ENCODE data around the gene ARMC10. TPM values are rescaled to one million over a fixed set of nuclear protein-coding genes. Genes with fewer than 3 reads are reported as not detected.

ARMC10 gene
- total and polyA plus RNA-seq, 2 donors (not counting 3 experiments of a cell fraction or from before 2014, with no cell fraction given): 16.6 to 39.2 TPM

GRCh38 chr7:103148131-103148993 is 73.4 kb downstream of the ARMC10 start:
- POLR2A ChIA-PET: no interaction called here
- peak overlapping the region; percentile 88 for H3K9ac ChIP-seq (replicated peaks; ENCODE audit: extremely low read depth, insufficient read depth, low read length)
- H3K27me3 ChIP-seq (ENCODE audit: control insufficient read depth in 2 of 2, insufficient read depth in 2 of 2, low read length in 2 of 2): no peaks in the 10 kb centered on the region
- H3K4me1 ChIP-seq (ENCODE audit: control insufficient read depth, extremely low read depth, insufficient read depth, low read length): peaks cover 10% of the 10 kb centered on the region
- CTCF ChIA-PET: interaction anchor here (1.2 kb wide), 1 partner anchor 74 kb away, joined by 5 read pairs; the partner anchor contains the start of genes ARMC10 and FBXL13
- H2AFZ ChIP-seq (ENCODE audit: low read depth, low read length): peak overlapping the region; percentile 89
- H3K79me2 ChIP-seq (ENCODE audit: control insufficient read depth, insufficient read depth, low read length): peaks cover 35% of the 10 kb centered on the region
- dilution Hi-C loops (cut with MboI; ENCODE audit: extremely low pct_ligation_motif_present, low sequenced_read_pairs) (no loop called here), intact Hi-C loops (cut with micrococcal nuclease) (loop anchor here (2.0 kb wide), 1 partner anchor 400 kb away; the partner anchor contains the start of gene FAM185A)
- peak overlapping the region; percentile 95 for H3K4me2 ChIP-seq (ENCODE audit: insufficient read depth, low read length)
- TF ChIP-seq GATA2 (IDR thresholded peaks at IDR 0.05; ENCODE audit: insufficient read depth, insufficient read length, low read depth, low read length) (peak; percentile 48), POLR2AphosphoS5 (IDR thresholded peaks at IDR 0.05; ENCODE audit: insufficient read depth, low read depth, low read length) (no peak)
- H3K4me3 ChIP-seq (replicated peaks in 1 of 3; ENCODE audit: insufficient read depth in 1 of 3, low read depth in 1 of 3, low read length in 3 of 3): peak overlapping the region; percentile 67 to 95 (median 94)
- DNase-seq (ENCODE audit: low read depth, low spot score) (peak; percentile 31), FAIRE-seq (no peak)
- no peaks in the 10 kb centered on the region for H3K9me1 ChIP-seq (replicated peaks; ENCODE audit: control insufficient read depth, extremely low read depth, insufficient read depth, low read length)
- H4K20me1 ChIP-seq (replicated peaks; ENCODE audit: control insufficient read depth, extremely low read depth, insufficient read depth, low read length): no peaks in the 10 kb centered on the region
- BruUV-seq (replicated peaks): TSS peak; percentile 43
- H3K36me3 ChIP-seq (ENCODE audit: control insufficient read depth in 2 of 2, extremely low read depth in 1 of 2, insufficient read depth in 2 of 2, low read length in 2 of 2): no peaks in the 10 kb centered on the region
- no peaks in the 10 kb centered on the region for H3K9me3 ChIP-seq (replicated peaks; ENCODE audit: control insufficient read depth, insufficient read depth, low read length)
- peak overlapping the region; percentile 70 for H3K27ac ChIP-seq (ENCODE audit: insufficient read depth, low read depth, low read length)

Other genes with a start within 250 kb of the ARMC10 start
- gene LRRC17, start 162.1 kb upstream of the ARMC10 start, total RNA-seq: 22.7 and 31.9 TPM in 2 replicates
- 27.1 and 33.7 TPM in 2 replicates for gene LRRC17, start 162.1 kb upstream of the ARMC10 start, polyA plus RNA-seq
- gene FBXL13, start 344 bp upstream of the ARMC10 start, total RNA-seq: 4.6 and 5.2 TPM in 2 replicates
- gene FBXL13, start 344 bp upstream of the ARMC10 start, polyA plus RNA-seq: 3.9 and 4.0 TPM in 2 replicates
- gene NAPEPLD, start 74.0 kb downstream of the ARMC10 start, total RNA-seq: 6.6 and 6.7 TPM in 2 replicates
- gene NAPEPLD, start 74.0 kb downstream of the ARMC10 start, polyA plus RNA-seq: 1.5 and 2.6 TPM in 2 replicates
- gene PMPCB, start 222.3 kb downstream of the ARMC10 start, total RNA-seq: 36.8 and 39.7 TPM in 2 replicates
- gene PMPCB, start 222.3 kb downstream of the ARMC10 start, polyA plus RNA-seq: 25.3 and 30.0 TPM in 2 replicates

Data from endothelial cell of umbilical vein (primary cell).